CD4-positive, alpha-beta T cell (primary cell): ENCODE data around the gene TPRG1L. TPM values are rescaled to one million over a fixed set of nuclear protein-coding genes. Genes with fewer than 3 reads are reported as not detected.

ENCODE experiments used
- ATAC-seq: fragments of 200-7000 bp; cut with Tn5 transposase; one replicate; pipeline ENCODE4 v1.10.0; 2022; ENCODE audit warnings: mild to moderate bottlenecking; ENCODE audit not compliant: poor library complexity
- CTCF ChIA-PET: fragments of 350-600 bp; sonication (Branson Sonifier 250); formaldehyde crosslinking; loops from one replicate; lab custom pipeline; 2021; ENCODE audit warnings: antibody characterized with exemption, inconsistent platforms; lab: Charles Lee
- POLR2A ChIA-PET: fragments of 350-600 bp; sonication (Branson Sonifier 250); formaldehyde crosslinking; loops from one replicate; lab custom pipeline; 2021; ENCODE audit warnings: antibody characterized with exemption, inconsistent platforms; lab: Charles Lee
- DNase-seq, 14 experiments: peaks; one replicate each; pipeline ENCODE4 v3.0.0-alpha.2; 2013 to 2020; ENCODE audit warnings: mixed read lengths in 2 of 14
- H3K27ac ChIP-seq, 2 donors: one replicate each; pipeline versions ENCODE4 v1.5.1 to v1.7.0; 2013; ENCODE audit warnings: low read length in 2 of 2, low read depth in 1 of 2, mild to moderate bottlenecking in 1 of 2
- H3K27me3 ChIP-seq, 2 experiments: 1 replicate in 1 of 2; 2 replicates in 1 of 2; pipeline versions ENCODE4 v1.6.1 to v1.7.0; 2013; ENCODE audit warnings: low read length in 2 of 2, control low read depth in 1 of 2, mild to moderate bottlenecking in 1 of 2, moderate library complexity in 1 of 2; ENCODE audit not compliant: insufficient read depth in 2 of 2, control insufficient read depth in 1 of 2
- H3K36me3 ChIP-seq: one replicate; pipeline ENCODE4 v1.6.1; 2013; ENCODE audit warnings: low read length, control low read depth; ENCODE audit not compliant: insufficient read depth
- H3K4me1 ChIP-seq: one replicate; pipeline ENCODE4 v1.6.1; 2013; ENCODE audit warnings: low read length, control low read depth; ENCODE audit not compliant: insufficient read depth
- H3K4me3 ChIP-seq: one replicate; pipeline ENCODE4 v1.5.1; 2013; ENCODE audit warnings: mild to moderate bottlenecking, low read length, moderate library complexity
- H3K9me3 ChIP-seq, 2 experiments: 1 replicate in 1 of 2; 2 replicates in 1 of 2; pipeline versions ENCODE4 v1.6.1 to v1.7.0; 2013; ENCODE audit warnings: low read length in 2 of 2, mild to moderate bottlenecking in 2 of 2, control low read depth in 1 of 2, moderate library complexity in 1 of 2; ENCODE audit not compliant: control insufficient read depth in 1 of 2, insufficient read depth in 1 of 2
- H3K27ac Mint-ChIP-seq: one replicate; pipeline ENCODE4 v1.8.0; 2020; ENCODE audit warnings: mixed read lengths
- H3K27me3 Mint-ChIP-seq: one replicate; pipeline ENCODE4 v1.8.0; 2021; ENCODE audit warnings: mixed read lengths
- H3K36me3 Mint-ChIP-seq: one replicate; pipeline ENCODE4 v1.8.0; 2021; ENCODE audit warnings: low read depth, mixed read lengths
- H3K4me1 Mint-ChIP-seq: one replicate; pipeline ENCODE4 v1.8.0; 2021; ENCODE audit warnings: low read depth, mixed read lengths
- H3K4me3 Mint-ChIP-seq: one replicate; pipeline ENCODE4 v1.8.0; 2020; ENCODE audit warnings: mild to moderate bottlenecking, mixed read lengths
- H3K9me3 Mint-ChIP-seq: one replicate; pipeline ENCODE4 v1.8.0; 2020; ENCODE audit warnings: mixed read lengths
- intact Hi-C, 2 experiments: fragments of 100-400 bp; cut with DNase I in 1 of 2; cut with micrococcal nuclease in 1 of 2; formaldehyde crosslinking; loops; one replicate each; pipeline versions ENCODE4 v1.15.1 to v1.9.0; 2023 to 2025; cut with DNase I, micrococcal nuclease
- total RNA-seq, 174 experiments: library from RNA in 2 of 174; stranded (reverse) in 2 of 174; gene quantifications; one replicate each; pipeline ENCODE4 v1.2.3 and lab custom pipeline; 2021 to 2026
- TF ChIP-seq, protein P1 (sequence below): fragments of 200-600 bp; IDR thresholded peaks from one replicate; pipeline ENCODE4 v1.8.0; 2022; ENCODE audit warnings: antibody characterized with exemption, mild to moderate bottlenecking

Gene TPRG1L
- total RNA-seq, 2 experiments from 2014 or later, result 46.5 to 48.3 TPM

DNA sequence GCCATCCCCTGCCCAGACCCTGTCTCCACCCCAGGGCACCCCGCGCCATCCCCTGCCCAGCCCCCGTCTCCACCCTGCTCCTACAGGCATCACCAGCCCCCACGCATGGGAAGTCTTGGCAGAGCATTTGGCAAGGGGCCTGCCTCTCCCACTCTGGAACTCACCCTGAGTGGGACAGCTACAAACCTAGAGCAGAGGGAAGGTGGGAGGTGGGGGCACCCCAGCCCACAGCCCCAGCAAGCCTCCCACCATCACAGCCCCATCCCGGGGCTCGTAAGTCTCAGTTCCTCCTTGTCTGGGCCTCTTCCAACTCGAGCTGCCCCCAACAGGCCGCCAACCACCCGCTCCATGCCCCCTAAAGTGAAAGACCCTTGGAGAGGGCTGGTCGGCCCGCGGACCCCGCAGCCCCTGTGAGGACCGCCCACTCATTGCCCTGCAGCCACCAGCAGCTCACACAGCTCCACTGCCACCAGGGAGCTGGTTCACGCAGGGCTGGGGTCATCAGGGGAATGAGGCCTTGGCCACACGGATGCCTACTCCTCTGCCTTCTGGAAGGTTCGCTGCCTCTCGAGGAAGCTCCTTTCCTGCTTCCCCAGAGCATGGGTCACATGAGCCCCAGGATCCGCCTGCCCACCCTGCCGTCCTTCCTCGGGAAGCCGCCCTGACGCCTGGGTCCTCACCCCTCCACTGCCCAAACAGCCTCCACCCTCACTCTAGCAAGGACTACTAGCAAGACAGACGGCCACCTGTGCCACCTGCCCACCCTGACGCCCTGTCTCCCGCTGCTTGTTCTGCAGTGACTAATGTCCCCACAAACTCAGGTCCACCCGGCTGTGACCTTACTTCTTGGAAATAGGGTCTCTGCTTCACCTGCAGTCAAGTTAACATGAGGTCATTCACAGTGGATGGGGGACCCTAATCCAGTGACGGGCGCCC is 27.9 kb upstream of the TPRG1L start:
- peak; percentile 42 for ATAC-seq
- ChIA-PET POLR2A (no interaction called here), CTCF (no interaction called here)
- peak overlapping the region; percentile 26 for H3K4me3 ChIP-seq
- peak overlapping the region; percentile 78 for H3K4me3 Mint-ChIP-seq
- peaks cover 0 to 2% of the 10 kb centered on the region in 2 experiments for H3K27me3 ChIP-seq
- H3K4me1 ChIP-seq, result peaks cover 34% of the 10 kb centered on the region
- no peaks in the 10 kb centered on the region for H3K9me3 ChIP-seq
- no peak for DNase-seq
- no peaks in the 10 kb centered on the region for H3K36me3 ChIP-seq
- peaks cover 19% of the 10 kb centered on the region for H3K4me1 Mint-ChIP-seq
- no peak overlapping the region for H3K27ac ChIP-seq
- H3K36me3 Mint-ChIP-seq, result no peaks in the 10 kb centered on the region
- intact Hi-C loops, result no loop called here
- H3K9me3 Mint-ChIP-seq, result no peaks in the 10 kb centered on the region
- H3K27ac Mint-ChIP-seq, result peak overlapping the region; percentile 68
- TF ChIP-seq, protein P1, sequence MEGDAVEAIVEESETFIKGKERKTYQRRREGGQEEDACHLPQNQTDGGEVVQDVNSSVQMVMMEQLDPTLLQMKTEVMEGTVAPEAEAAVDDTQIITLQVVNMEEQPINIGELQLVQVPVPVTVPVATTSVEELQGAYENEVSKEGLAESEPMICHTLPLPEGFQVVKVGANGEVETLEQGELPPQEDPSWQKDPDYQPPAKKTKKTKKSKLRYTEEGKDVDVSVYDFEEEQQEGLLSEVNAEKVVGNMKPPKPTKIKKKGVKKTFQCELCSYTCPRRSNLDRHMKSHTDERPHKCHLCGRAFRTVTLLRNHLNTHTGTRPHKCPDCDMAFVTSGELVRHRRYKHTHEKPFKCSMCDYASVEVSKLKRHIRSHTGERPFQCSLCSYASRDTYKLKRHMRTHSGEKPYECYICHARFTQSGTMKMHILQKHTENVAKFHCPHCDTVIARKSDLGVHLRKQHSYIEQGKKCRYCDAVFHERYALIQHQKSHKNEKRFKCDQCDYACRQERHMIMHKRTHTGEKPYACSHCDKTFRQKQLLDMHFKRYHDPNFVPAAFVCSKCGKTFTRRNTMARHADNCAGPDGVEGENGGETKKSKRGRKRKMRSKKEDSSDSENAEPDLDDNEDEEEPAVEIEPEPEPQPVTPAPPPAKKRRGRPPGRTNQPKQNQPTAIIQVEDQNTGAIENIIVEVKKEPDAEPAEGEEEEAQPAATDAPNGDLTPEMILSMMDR, result no peak
- H3K27me3 Mint-ChIP-seq, result no peaks in the 10 kb centered on the region

DNA sequence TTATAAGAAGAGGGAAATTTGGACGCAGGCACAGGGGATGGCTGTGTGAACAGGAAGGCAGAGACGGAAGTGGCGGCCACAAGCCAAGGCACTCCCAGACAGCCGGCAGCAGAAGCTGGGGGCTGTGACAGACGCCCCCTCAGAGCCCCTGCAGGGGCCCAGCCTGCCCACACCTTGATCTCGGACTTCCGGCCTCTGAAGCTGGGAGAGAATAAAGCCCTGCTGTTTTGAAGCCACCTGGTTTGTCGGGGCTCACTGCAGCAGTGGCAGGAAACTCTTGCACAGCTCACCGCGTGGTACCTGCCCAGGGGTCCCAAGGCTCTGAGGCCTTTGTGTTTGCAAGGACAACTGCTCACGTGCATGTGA is 27.2 kb upstream of the TPRG1L start:
- Mint-ChIP-seq H3K36me3 (no peaks in the 10 kb centered on the region), H3K27ac (peak overlapping the region; percentile 68), H3K4me3 (peak overlapping the region; percentile 78), H3K27me3 (no peaks in the 10 kb centered on the region), H3K4me1 (peaks cover 19% of the 10 kb centered on the region), H3K9me3 (no peaks in the 10 kb centered on the region)
- TF ChIP-seq, protein P1, result no peak
- intact Hi-C loops, result no loop called here
- H3K36me3 ChIP-seq, result no peaks in the 10 kb centered on the region
- no peak overlapping the region for H3K27ac ChIP-seq
- ATAC-seq, result peak; percentile 64
- peaks cover 34% of the 10 kb centered on the region for H3K4me1 ChIP-seq
- peak in 6 of 14 experiments; percentile 13 to 47 (median 34) for DNase-seq
- no peaks in the 10 kb centered on the region for H3K9me3 ChIP-seq
- peaks cover 0 to 2% of the 10 kb centered on the region in 2 experiments for H3K27me3 ChIP-seq
- CTCF ChIA-PET, result no interaction called here
- H3K4me3 ChIP-seq, result peak overlapping the region; percentile 26
- POLR2A ChIA-PET, result no interaction called here

DNA sequence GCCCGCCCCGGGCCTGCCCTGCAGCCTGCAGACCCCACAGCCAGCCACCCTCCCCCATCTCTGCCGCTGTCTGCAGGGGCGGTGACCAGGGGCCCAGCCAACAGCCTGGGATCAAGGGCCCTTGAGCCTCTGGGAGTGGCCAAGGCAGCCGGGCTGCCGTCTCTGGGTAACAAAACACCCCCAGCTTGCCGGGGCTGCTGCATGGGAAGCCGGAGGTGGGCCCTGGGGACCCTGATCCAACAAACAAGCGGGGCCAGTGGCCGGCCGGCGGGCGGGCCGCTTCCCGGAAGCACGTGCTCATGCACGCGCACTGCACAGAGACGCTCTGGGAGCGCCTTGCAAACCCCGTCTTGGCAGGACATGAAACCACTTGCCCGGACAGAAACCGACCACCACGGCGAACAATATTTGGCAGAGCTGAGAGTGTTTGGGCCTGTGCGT is 26.7 kb upstream of the TPRG1L start:
- POLR2A ChIA-PET, result no interaction called here
- no peak for ATAC-seq
- peak overlapping the region; percentile 78 for H3K4me3 Mint-ChIP-seq

More for the DNA sequence above, 26.7 kb upstream of the TPRG1L start:
- intact Hi-C loops, result no loop called here
- Histone ChIP-seq H3K27ac (no peak overlapping the region), H3K9me3 (no peaks in the 10 kb centered on the region), H3K4me3 (peak overlapping the region; percentile 26), H3K4me1 (peaks cover 34% of the 10 kb centered on the region), H3K36me3 (no peaks in the 10 kb centered on the region), H3K27me3 (peaks cover 0 to 2% of the 10 kb centered on the region in 2 experiments)
- no peaks in the 10 kb centered on the region for H3K9me3 Mint-ChIP-seq
- TF ChIP-seq, protein P1, result no peak
- no peaks in the 10 kb centered on the region for H3K36me3 Mint-ChIP-seq
- no peaks in the 10 kb centered on the region for H3K27me3 Mint-ChIP-seq
- H3K27ac Mint-ChIP-seq, result peak overlapping the region; percentile 68
- H3K4me1 Mint-ChIP-seq, result peaks cover 19% of the 10 kb centered on the region
- peak in 1 of 14 experiments; percentile 10 for DNase-seq
- CTCF ChIA-PET, result no interaction called here
